Karpas-422 (cell line): ENCODE results near the gene C1orf115. TPM values are rescaled to one million over a fixed set of nuclear protein-coding genes. Genes with fewer than 3 reads are reported as not detected.

Experiments used
- total RNA-seq: library from RNA; depleted of rRNA; stranded (reverse); fragments of >200 nt; shearing (Covaris generic); gene quantifications from 2 replicates; pipeline ENCODE4 v1.2.3, GENCODE V29; 2014; ENCODE audit warnings: low replicate concordance; rRNA removed

C1orf115 gene
- total RNA-seq, 1 experiment from 2014 or later = not detected

Other genes starting within 250 kb of the C1orf115 start
- gene MARK1, start 162.2 kb upstream of the C1orf115 start, total RNA-seq = 0.90 and 1.3 TPM in 2 replicates
- gene MTARC2, start 58.0 kb downstream of the C1orf115 start, total RNA-seq = 0.48 TPM in 1 of 2 replicates, not detected in the other
- gene MTARC1, start 96.5 kb downstream of the C1orf115 start, total RNA-seq = 0.04 TPM in 1 of 2 replicates, not detected in the other
- gene HLX, start 189.1 kb downstream of the C1orf115 start, total RNA-seq = not detected in 2 replicates